NB4 (cell line): Measurements from ENCODE around the gene DGCR8.

ENCODE experiments used
- MYC ChIP-seq: IDR thresholded peaks from 2 replicates; pipeline ENCODE4 v1.6.1; 2011; ENCODE audit warnings: low read depth, low read length
- POLR2A ChIP-seq: IDR thresholded peaks from 2 replicates; pipeline ENCODE4 v1.6.1; 2011; ENCODE audit warnings: mild to moderate bottlenecking; ENCODE audit not compliant: insufficient read length; ENCODE audit errors: extremely low read depth
- TF ChIP-seq, protein P1 (sequence below): IDR thresholded peaks from one replicate; pipeline ENCODE4 v1.5.1; 2012; ENCODE audit warnings: low read depth, low read length
- TF ChIP-seq, protein P2 (sequence below): IDR thresholded peaks from 2 replicates; pipeline ENCODE4 v1.6.1; 2011; ENCODE audit warnings: low read depth, low read length

DNA sequence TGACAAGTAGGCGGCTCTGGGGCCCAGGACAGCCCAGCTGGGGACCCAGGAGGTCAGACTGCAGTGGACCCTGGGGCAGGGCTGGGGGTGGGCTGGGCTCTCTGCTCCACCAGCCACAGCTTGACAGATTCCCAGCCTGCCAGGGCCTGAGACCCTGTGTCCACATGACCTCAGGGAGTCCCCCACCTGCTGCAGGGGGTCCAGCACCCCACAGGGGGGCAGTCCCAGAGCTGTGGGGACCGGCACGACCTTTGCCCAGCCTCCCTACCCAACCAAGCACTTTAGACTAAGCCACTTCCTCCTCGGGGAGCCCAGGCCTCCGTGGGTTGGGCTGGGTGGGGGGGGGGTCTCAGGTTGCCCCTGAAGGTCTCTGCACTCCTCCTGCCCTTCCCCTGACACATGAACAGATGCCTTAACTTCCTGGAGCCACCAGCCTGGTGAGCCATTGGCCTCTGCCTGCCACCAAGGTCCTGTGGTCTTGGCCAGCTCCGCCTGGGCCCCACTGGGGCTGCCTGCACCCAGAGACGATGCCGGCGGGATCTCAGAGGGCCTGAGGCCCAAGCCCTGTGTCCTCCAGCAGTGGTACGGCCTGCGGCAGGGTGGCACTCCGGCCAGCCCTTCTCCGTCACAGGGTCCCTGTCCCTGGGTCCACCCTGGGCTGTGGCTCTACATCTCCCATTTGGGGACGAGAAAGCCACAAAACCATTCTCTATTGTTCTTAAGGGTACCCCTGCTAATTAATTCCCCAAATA is 67.4 kb downstream of the DGCR8 start:
- TF ChIP-seq, protein P1, sequence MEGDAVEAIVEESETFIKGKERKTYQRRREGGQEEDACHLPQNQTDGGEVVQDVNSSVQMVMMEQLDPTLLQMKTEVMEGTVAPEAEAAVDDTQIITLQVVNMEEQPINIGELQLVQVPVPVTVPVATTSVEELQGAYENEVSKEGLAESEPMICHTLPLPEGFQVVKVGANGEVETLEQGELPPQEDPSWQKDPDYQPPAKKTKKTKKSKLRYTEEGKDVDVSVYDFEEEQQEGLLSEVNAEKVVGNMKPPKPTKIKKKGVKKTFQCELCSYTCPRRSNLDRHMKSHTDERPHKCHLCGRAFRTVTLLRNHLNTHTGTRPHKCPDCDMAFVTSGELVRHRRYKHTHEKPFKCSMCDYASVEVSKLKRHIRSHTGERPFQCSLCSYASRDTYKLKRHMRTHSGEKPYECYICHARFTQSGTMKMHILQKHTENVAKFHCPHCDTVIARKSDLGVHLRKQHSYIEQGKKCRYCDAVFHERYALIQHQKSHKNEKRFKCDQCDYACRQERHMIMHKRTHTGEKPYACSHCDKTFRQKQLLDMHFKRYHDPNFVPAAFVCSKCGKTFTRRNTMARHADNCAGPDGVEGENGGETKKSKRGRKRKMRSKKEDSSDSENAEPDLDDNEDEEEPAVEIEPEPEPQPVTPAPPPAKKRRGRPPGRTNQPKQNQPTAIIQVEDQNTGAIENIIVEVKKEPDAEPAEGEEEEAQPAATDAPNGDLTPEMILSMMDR, result no peak
- no peak for TF ChIP-seq POLR2A
- TF ChIP-seq MYC, result no peak
- TF ChIP-seq, protein P2, sequence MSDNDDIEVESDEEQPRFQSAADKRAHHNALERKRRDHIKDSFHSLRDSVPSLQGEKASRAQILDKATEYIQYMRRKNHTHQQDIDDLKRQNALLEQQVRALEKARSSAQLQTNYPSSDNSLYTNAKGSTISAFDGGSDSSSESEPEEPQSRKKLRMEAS, result no peak
